ENCODE data around the gene LMF1. TPM values are rescaled to one million over a fixed set of nuclear protein-coding genes. Genes with fewer than 3 reads are reported as not detected.

Gene LMF1
- total and polyA plus RNA-seq, 7 experiments from 2014 or later = 10.6 to 63.1 (median 41.3) TPM

DNA sequence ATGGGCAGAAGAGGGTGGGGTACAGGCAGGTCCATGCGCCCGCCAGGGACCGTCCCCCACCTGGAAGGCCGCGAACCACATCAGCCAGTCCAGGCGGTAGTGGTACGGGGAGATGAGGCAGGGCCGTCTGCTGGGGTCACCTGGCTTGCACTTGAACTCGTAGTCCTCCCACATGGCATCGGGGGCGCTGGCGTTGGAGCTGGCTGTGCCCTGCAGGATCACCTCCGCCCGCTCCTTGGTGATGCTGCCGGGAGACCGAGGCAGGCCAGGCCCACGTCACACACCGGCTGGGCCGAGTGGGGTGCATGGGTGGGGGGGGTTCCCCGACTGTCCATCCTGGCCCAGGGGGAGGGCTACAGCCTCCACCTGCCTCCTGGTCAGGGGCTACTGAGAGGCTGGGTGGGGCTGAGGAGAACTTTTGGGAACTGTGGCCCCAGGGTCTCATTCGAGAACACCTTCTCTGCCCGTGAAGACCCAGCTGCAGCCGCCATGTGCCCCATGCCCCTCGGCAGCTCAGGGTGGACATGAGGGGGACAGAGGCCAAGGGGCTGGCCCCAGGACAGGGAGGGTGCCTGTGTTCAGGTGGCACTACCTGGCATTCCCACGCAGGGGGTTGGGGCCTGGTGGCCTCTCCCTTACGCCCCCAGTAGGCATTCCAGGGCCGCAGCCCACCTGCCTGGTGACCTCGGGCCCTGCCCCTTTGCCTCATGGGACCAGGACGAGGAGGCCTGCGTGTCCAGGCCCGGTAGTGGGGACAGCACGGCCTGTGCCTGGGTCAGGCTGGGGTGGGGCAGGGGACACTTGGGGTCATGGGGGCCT lies 100.8 kb downstream of the LMF1 start:
- H3K27ac Mint-ChIP-seq = no peak overlapping the region
- CTCF ChIA-PET = no interaction called here
- DNase-seq (no peak), ATAC-seq (no peak)
- H3K9me3 Mint-ChIP-seq = peaks cover 0 to under 1% (median 0%) of the 10 kb centered on the region in 11 donors
- no peaks in the 10 kb centered on the region for H3K4me1 ChIP-seq (ENCODE audit: control insufficient read depth in 2 of 2, insufficient read depth in 2 of 2, low read length in 2 of 2)
- intact Hi-C loops (cut with micrococcal nuclease) = no loop called here
- H3K4me3 ChIP-seq (ENCODE audit: low read length) = no peak overlapping the region
- no peak overlapping the region for H3K4me3 Mint-ChIP-seq
- no peaks in the 10 kb centered on the region for H3K9me3 ChIP-seq (ENCODE audit: control insufficient read depth in 2 of 3, low read length in 3 of 3)
- no peaks in the 10 kb centered on the region for H3K4me1 Mint-ChIP-seq
- H3K36me3 Mint-ChIP-seq = peaks cover 0 to 24% (median 6%) of the 10 kb centered on the region in 5 donors
- H3K27me3 ChIP-seq (ENCODE audit: control insufficient read depth in 2 of 2, insufficient read depth in 2 of 2, low read length in 2 of 2) = no peaks in the 10 kb centered on the region
- no peaks in the 10 kb centered on the region for H3K27me3 Mint-ChIP-seq
- H3K36me3 ChIP-seq (ENCODE audit: control insufficient read depth in 2 of 3, insufficient read depth in 3 of 3, low read length in 3 of 3) = peaks cover 0 to 56% (median 0%) of the 10 kb centered on the region in 3 experiments
- POLR2A ChIA-PET = no interaction called here
- H3K27ac ChIP-seq (ENCODE audit: low read depth, low read length) = no peak overlapping the region

DNA sequence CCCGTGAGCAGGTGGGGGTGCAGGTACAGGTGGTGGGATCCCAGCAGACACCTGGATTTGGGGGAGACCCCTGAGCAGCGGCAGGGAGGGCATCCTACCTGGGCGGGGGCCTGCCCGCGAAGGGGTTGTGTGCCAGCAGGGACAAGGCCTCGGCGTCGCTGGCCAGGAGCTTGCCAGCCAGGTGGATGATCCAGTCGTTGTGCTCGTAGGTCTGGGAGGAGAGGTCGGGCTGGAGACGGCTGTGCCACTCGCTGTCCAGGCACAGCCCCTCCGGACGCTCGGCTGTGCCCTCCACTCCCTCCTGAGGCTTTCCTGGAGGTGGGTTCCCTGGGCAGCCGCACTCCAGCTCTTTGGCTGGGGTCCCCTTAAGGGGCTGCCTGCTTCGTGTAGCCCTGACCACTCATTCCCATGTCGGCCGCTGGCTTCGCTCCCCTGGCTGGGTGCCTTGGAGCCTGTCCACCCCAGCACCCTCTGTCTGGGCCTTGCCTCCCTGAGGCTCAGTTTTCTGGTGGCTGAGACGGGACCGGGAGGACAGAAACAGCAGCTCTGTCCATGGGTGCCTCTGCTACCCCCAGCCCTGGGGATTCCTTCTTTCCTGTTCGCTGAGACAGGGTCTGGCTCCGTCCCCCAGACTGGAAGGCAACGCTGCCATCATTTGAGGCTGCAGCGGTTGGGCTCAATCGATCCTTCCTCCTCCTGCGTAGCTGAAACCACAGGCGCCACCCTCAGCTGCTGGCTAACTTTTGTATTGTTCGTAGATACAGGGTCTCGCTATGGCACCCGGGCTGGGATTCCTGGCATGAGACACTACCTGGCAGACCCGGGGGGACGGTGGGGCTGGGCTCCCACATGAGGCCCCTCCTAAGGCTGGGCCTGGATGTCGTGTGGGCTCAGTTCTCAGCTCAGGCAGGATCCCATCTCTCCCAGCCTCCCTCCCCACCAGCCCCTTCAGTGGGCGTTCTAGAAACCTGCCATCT lies 101.7 kb downstream of the LMF1 start:
- ChIA-PET POLR2A (no interaction called here), CTCF (no interaction called here)
- Histone ChIP-seq H3K36me3 (ENCODE audit: control insufficient read depth in 2 of 3, insufficient read depth in 3 of 3, low read length in 3 of 3) (peaks cover 0 to 48% (median 0%) of the 10 kb centered on the region in 3 experiments), H3K27me3 (ENCODE audit: control insufficient read depth in 2 of 2, insufficient read depth in 2 of 2, low read length in 2 of 2) (no peaks in the 10 kb centered on the region), H3K27ac (ENCODE audit: low read depth, low read length) (no peak overlapping the region), H3K9me3 (ENCODE audit: control insufficient read depth in 2 of 3, low read length in 3 of 3) (no peaks in the 10 kb centered on the region), H3K4me1 (ENCODE audit: control insufficient read depth in 2 of 2, insufficient read depth in 2 of 2, low read length in 2 of 2) (no peaks in the 10 kb centered on the region), H3K4me3 (ENCODE audit: low read length) (no peak overlapping the region)
- DNase-seq = no peak
- H3K4me3 Mint-ChIP-seq = no peak overlapping the region
- H3K27me3 Mint-ChIP-seq = no peaks in the 10 kb centered on the region
- peaks cover 0 to 24% (median 10%) of the 10 kb centered on the region in 5 donors for H3K36me3 Mint-ChIP-seq
- H3K4me1 Mint-ChIP-seq = no peaks in the 10 kb centered on the region
- ATAC-seq = no peak
- H3K27ac Mint-ChIP-seq = no peak overlapping the region
- H3K9me3 Mint-ChIP-seq = peaks cover 0 to 6% (median 0%) of the 10 kb centered on the region in 11 donors
- intact Hi-C loops (cut with micrococcal nuclease) = no loop called here

DNA sequence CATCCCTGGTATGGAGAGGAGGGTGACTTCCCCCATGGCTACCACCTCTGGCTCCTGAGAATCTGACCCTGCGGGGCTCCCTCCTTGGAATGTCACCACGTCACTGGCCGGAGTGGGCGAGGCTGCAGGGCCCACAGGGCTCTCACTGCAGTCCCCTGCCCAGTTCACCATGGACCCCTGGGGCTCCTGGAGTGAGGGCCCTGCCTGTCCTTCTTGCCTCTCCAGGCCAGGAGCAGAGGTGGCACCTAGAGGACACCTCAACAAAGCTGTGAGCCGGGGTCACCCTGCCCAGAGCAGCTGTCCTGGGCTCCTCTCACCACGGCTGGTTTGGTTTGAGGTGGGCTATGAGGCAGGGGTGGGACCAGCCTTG lies 102.4 kb downstream of the LMF1 start:
- no peak overlapping the region for H3K27ac Mint-ChIP-seq

DNA sequence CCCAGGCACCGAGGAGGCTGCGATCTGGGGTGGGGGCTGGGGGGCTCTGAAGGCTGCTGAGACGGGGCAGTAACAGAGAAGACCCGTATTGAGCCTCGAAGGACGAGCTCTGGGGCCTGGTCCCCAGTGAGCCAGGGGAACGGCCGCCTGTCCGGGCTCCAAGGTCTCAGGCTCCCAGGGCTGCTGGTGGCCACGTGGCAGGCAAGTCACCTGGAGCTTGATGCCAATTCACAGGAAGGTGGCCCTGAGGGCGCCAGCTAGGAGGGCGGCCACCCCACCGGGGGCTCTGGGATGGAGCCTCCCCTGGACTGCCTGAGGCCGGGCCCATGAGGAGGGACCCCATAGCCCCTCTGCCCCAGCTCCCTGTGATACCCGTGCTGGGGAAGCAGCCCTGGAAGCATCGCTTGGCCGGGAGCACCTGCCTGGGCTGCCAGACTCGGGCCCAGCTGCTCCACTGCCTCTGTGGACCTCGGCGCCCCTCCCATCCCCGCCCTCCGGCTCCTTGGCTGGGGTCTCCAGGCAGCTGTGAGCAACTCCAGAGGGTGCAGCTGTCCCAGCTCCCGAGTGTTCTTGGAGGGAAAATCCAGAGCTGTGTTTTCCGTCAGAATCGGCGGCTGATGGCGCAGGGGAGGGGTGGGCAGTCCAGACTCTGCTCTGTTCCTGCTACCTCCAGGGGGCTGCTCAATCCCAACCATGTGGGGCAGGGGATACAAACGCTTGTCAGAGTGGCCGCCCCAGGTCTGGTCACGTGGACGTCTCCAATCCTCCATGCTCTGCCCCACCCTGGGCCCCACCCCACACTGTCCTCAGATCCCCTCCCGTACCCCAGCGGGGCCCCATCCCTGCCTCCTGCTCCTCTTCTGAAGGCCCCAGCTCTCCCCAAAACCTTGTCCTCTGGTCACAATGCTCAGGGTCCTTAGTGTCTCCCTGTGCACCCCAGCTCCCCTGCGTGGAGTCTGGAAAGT lies 103.1 kb downstream of the LMF1 start:
- Histone ChIP-seq H3K4me1 (ENCODE audit: control insufficient read depth in 2 of 2, insufficient read depth in 2 of 2, low read length in 2 of 2) (no peaks in the 10 kb centered on the region), H3K9me3 (ENCODE audit: control insufficient read depth in 2 of 3, low read length in 3 of 3) (no peaks in the 10 kb centered on the region), H3K27me3 (ENCODE audit: control insufficient read depth in 2 of 2, insufficient read depth in 2 of 2, low read length in 2 of 2) (no peaks in the 10 kb centered on the region), H3K27ac (ENCODE audit: low read depth, low read length) (no peak overlapping the region), H3K36me3 (ENCODE audit: control insufficient read depth in 2 of 3, insufficient read depth in 3 of 3, low read length in 3 of 3) (peaks cover 0 to 35% (median 0%) of the 10 kb centered on the region in 3 experiments), H3K4me3 (ENCODE audit: low read length) (no peak overlapping the region)
- peaks cover 0 to 20% (median 15%) of the 10 kb centered on the region in 5 donors for H3K36me3 Mint-ChIP-seq
- intact Hi-C loops (cut with micrococcal nuclease) = no loop called here
- no peaks in the 10 kb centered on the region for H3K4me1 Mint-ChIP-seq
- H3K4me3 Mint-ChIP-seq = no peak overlapping the region
- CTCF ChIA-PET = no interaction called here
- no peak for DNase-seq
- no peaks in the 10 kb centered on the region for H3K27me3 Mint-ChIP-seq
- peaks cover 0 to 20% (median 5%) of the 10 kb centered on the region in 11 donors for H3K9me3 Mint-ChIP-seq
- no peak overlapping the region for H3K27ac Mint-ChIP-seq
- POLR2A ChIA-PET = no interaction called here
- no peak for ATAC-seq

More for the DNA sequence above, 102.4 kb downstream of the LMF1 start:
- Histone ChIP-seq H3K9me3 (ENCODE audit: control insufficient read depth in 2 of 3, low read length in 3 of 3) (no peaks in the 10 kb centered on the region), H3K27me3 (ENCODE audit: control insufficient read depth in 2 of 2, insufficient read depth in 2 of 2, low read length in 2 of 2) (no peaks in the 10 kb centered on the region), H3K27ac (ENCODE audit: low read depth, low read length) (no peak overlapping the region), H3K4me3 (ENCODE audit: low read length) (no peak overlapping the region), H3K36me3 (ENCODE audit: control insufficient read depth in 2 of 3, insufficient read depth in 3 of 3, low read length in 3 of 3) (peaks cover 0 to 42% (median 0%) of the 10 kb centered on the region in 3 experiments), H3K4me1 (ENCODE audit: control insufficient read depth in 2 of 2, insufficient read depth in 2 of 2, low read length in 2 of 2) (no peaks in the 10 kb centered on the region)
- DNase-seq (no peak), ATAC-seq (no peak)
- peaks cover 0 to 14% (median 4%) of the 10 kb centered on the region in 11 donors for H3K9me3 Mint-ChIP-seq
- intact Hi-C loops (cut with micrococcal nuclease) = no loop called here
- ChIA-PET POLR2A (no interaction called here), CTCF (no interaction called here)
- H3K4me1 Mint-ChIP-seq = no peaks in the 10 kb centered on the region
- no peaks in the 10 kb centered on the region for H3K27me3 Mint-ChIP-seq
- no peak overlapping the region for H3K4me3 Mint-ChIP-seq
- H3K36me3 Mint-ChIP-seq = peaks cover 0 to 24% (median 12%) of the 10 kb centered on the region in 5 donors

DNA sequence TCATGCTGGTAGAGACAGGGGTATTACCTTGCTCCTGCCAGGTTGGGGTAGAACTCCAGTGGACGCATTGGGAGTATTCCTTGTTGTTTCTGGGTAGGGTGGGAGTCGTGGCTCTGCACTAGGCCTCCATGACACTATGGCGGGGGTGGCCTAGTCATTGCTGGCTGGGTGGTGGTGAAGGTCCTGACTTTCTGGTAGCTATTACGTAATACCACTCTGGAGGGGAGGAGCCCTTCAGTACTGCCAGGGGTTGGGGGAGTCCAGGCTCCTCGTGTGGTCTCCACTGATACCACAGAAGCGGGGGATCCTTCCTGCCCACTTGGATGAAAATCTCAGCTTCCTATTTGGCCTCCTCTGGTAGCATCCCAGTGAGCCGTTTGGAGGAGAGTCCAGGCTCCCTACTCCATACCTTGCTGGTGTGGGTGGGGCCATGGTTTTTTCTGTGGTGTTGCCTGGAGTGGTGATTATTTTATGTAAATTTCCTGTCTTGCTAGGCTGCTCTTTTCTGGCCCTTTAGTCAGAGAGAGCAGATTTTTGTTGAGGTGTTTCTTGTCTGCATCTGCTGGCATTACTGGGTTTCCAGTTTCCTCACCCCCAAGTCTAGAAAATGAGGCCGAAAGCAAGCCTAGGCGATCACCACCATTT lies 104.4 kb downstream of the LMF1 start:
- no peak overlapping the region for H3K27ac Mint-ChIP-seq
- Histone ChIP-seq H3K4me1 (ENCODE audit: control insufficient read depth in 2 of 2, insufficient read depth in 2 of 2, low read length in 2 of 2) (no peaks in the 10 kb centered on the region), H3K36me3 (ENCODE audit: control insufficient read depth in 2 of 3, insufficient read depth in 3 of 3, low read length in 3 of 3) (peaks cover 0 to 29% (median 0%) of the 10 kb centered on the region in 3 experiments), H3K27ac (ENCODE audit: low read depth, low read length) (no peak overlapping the region), H3K9me3 (ENCODE audit: control insufficient read depth in 2 of 3, low read length in 3 of 3) (peaks cover 0 to 4% (median 0%) of the 10 kb centered on the region in 3 experiments), H3K27me3 (ENCODE audit: control insufficient read depth in 2 of 2, insufficient read depth in 2 of 2, low read length in 2 of 2) (no peaks in the 10 kb centered on the region), H3K4me3 (ENCODE audit: low read length) (no peak overlapping the region)
- DNase-seq (no peak), ATAC-seq (no peak)
- no peaks in the 10 kb centered on the region for H3K27me3 Mint-ChIP-seq
- H3K4me1 Mint-ChIP-seq = no peaks in the 10 kb centered on the region
- peaks cover 0 to 17% (median 15%) of the 10 kb centered on the region in 5 donors for H3K36me3 Mint-ChIP-seq
- POLR2A ChIA-PET = no interaction called here
- H3K9me3 Mint-ChIP-seq = peaks cover 0 to 28% (median 11%) of the 10 kb centered on the region in 11 donors
- H3K4me3 Mint-ChIP-seq = no peak overlapping the region
- intact Hi-C loops (cut with micrococcal nuclease) = no loop called here
- CTCF ChIA-PET = no interaction called here

All from naive thymus-derived CD4-positive, alpha-beta T cell (primary cell).